Suppressor macrophage (primary cell): Measurements from ENCODE around the gene RAG2.

Source experiments
- DNase-seq, 4 experiments: peaks; one replicate each; pipeline ENCODE4 v3.0.0-alpha.2; 2020 to 2022
- total RNA-seq, 17 experiments: gene quantifications; one replicate each; lab custom pipeline; 2026; ENCODE audit warnings: mixed read lengths in 6 of 17, inconsistent platforms in 3 of 17; lab: John Stamatoyannopoulos, UW

The RAG2 gene
- 0 to 1.4 (median 0) reads per million in 17 experiments for total RNA-seq

GRCh38 chr11:36598051-36598450, at the start of gene RAG2:
Gene RAG2, minus strand, starts transcription at chr11:36598236. Its CDS starts 4,068 bp downstream, at chr11:36594168.
- DNase-seq, result no peak

GRCh38 chr11:36638556-36638955, 40.5 kb upstream of the RAG2 start:
- DNase-seq, result no peak

- DNase-seq, result no peak
Measured at GRCh38 chr11:36635066-36635862, 37.2 kb upstream of the RAG2 start.

- DNase-seq, result no peak
Measured at GRCh38 chr11:36631774-36632173, 33.7 kb upstream of the RAG2 start.

GRCh38 chr11:36628765-36629244, 30.8 kb upstream of the RAG2 start:
- DNase-seq, result no peak

GRCh38 chr11:36628141-36628540, 30.1 kb upstream of the RAG2 start:
- DNase-seq, result no peak

- no peak for DNase-seq
Measured at GRCh38 chr11:36627471-36627870, 29.4 kb upstream of the RAG2 start.

- DNase-seq, result no peak
Measured at GRCh38 chr11:36627006-36627405, 29.0 kb upstream of the RAG2 start.

- no peak for DNase-seq
Measured at GRCh38 chr11:36623494-36623893, 25.5 kb upstream of the RAG2 start.

GRCh38 chr11:36622431-36623136, 24.5 kb upstream of the RAG2 start:
- peak; percentile 5 to 41 (median 30) for DNase-seq

- DNase-seq, result peak in 2 of 4 experiments; percentile 26 to 31
Measured at GRCh38 chr11:36620246-36620645, 22.2 kb upstream of the RAG2 start.

- peak in 1 of 4 experiments; percentile 2 for DNase-seq
Measured at GRCh38 chr11:36619502-36619901, 21.5 kb upstream of the RAG2 start.

GRCh38 chr11:36618363-36619047, 20.5 kb upstream of the RAG2 start:
- DNase-seq, result no peak

GRCh38 chr11:36617543-36618362, 19.7 kb upstream of the RAG2 start:
- DNase-seq, result no peak

GRCh38 chr11:36615826-36616225, 17.8 kb upstream of the RAG2 start:
- no peak for DNase-seq

GRCh38 chr11:36609383-36609782, 11.3 kb upstream of the RAG2 start:
- no peak for DNase-seq

GRCh38 chr11:36608491-36609199, 10.6 kb upstream of the RAG2 start:
- no peak for DNase-seq

- DNase-seq, result no peak
Measured at GRCh38 chr11:36605221-36606216, 7.5 kb upstream of the RAG2 start.

- no peak for DNase-seq
Measured at GRCh38 chr11:36602135-36602534, 4.1 kb upstream of the RAG2 start.

GRCh38 chr11:36601155-36601554, 3.1 kb upstream of the RAG2 start:
- DNase-seq, result peak in 2 of 4 experiments; percentile 30 to 39
